GM18861 (cell line): ENCODE results near the gene BFSP1.

ENCODE experiments used
- ATAC-seq: cut with Tn5 transposase; IDR thresholded peaks from one replicate; pipeline ENCODE4 v1.9.1; 2021; ENCODE audit not compliant: unreplicated experiment

BFSP1 gene

GRCh38 chr20:17468073-17468840 is 62.9 kb downstream of the BFSP1 start:
- ATAC-seq: no peak

- ATAC-seq: no peak
These were observed 64.0 kb downstream of the BFSP1 start for GRCh38 chr20:17467120-17467655.

- ATAC-seq: no peak
These were observed 64.5 kb downstream of the BFSP1 start for GRCh38 chr20:17466641-17467040.

GRCh38 chr20:17465236-17465635 is 65.9 kb downstream of the BFSP1 start:
- no peak for ATAC-seq

- ATAC-seq: no peak
These were observed 67.5 kb downstream of the BFSP1 start for GRCh38 chr20:17463711-17464110.

GRCh38 chr20:17461941-17462340 is 69.2 kb downstream of the BFSP1 start:
- no peak for ATAC-seq

- ATAC-seq: no peak
These were observed 71.1 kb downstream of the BFSP1 start for GRCh38 chr20:17460119-17460518.

- no peak for ATAC-seq
These were observed 73.5 kb downstream of the BFSP1 start for GRCh38 chr20:17457588-17458190.

GRCh38 chr20:17457079-17457478 is 74.1 kb downstream of the BFSP1 start:
- ATAC-seq: no peak

- ATAC-seq: no peak
These were observed 74.9 kb downstream of the BFSP1 start for GRCh38 chr20:17456279-17456678.

GRCh38 chr20:17453592-17453991 is 77.6 kb downstream of the BFSP1 start:
- ATAC-seq: no peak

- no peak for ATAC-seq
These were observed 78.7 kb downstream of the BFSP1 start for GRCh38 chr20:17452441-17452840.

GRCh38 chr20:17449031-17449430 is 82.1 kb downstream of the BFSP1 start:
- ATAC-seq: no peak

- ATAC-seq: no peak
These were observed 83.1 kb downstream of the BFSP1 start for GRCh38 chr20:17448071-17448470.

- no peak for ATAC-seq
These were observed 85.0 kb downstream of the BFSP1 start for GRCh38 chr20:17446171-17446570.

GRCh38 chr20:17445543-17445942 is 85.6 kb downstream of the BFSP1 start:
- ATAC-seq: no peak

GRCh38 chr20:17444091-17444490 is 87.1 kb downstream of the BFSP1 start:
- ATAC-seq: no peak
